HG03175 (cell line): ENCODE measurements around the gene KCNQ5.

ENCODE experiments used
- ATAC-seq: cut with Tn5 transposase; IDR thresholded peaks from one replicate; pipeline ENCODE4 v1.9.1; 2021; ENCODE audit warnings: mild to moderate bottlenecking, moderate library complexity; ENCODE audit not compliant: unreplicated experiment

The KCNQ5 gene

DNA sequence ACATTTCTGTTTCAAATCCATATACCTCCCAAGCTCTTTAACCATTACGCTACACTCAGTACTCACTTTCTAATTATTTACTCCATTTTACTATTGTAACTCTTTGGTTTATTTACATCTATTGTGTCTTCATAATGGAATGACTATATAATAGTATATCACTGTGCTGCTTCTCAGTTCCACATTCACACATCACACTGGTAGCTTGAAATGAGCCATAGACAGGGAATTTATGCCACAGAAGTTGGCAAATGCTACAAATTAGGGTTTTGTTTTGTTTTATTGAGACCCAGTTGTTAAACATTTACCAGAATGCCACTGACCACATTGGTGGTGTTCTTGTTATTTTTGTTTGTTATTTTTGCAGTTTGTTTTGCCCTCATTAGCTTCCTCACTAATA is 213.9 kb downstream of the KCNQ5 start:
- no peak for ATAC-seq

DNA sequence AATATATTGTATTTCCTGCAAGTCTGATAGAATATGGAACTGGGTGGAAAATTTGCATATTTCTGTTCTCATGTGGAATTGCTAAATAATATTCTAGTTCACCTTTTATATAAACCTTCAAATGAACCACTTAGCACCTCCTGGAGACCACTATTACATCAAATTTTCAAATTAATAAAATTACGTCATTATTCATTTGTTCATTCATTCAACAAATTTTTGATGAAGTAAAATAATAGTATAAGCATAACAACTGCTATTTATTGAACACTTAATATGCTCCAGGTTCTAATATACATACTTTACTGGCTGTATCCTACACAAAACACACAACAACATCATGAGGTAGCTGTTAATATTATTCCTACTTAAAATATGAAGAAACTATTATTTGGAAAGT is 215.1 kb downstream of the KCNQ5 start:
- no peak for ATAC-seq

- ATAC-seq, result no peak
These were observed 219.3 kb downstream of the KCNQ5 start for GRCh38 chr6:72841195-72841594.

GRCh38 chr6:72842140-72842539 is 220.3 kb downstream of the KCNQ5 start:
- ATAC-seq, result no peak

DNA sequence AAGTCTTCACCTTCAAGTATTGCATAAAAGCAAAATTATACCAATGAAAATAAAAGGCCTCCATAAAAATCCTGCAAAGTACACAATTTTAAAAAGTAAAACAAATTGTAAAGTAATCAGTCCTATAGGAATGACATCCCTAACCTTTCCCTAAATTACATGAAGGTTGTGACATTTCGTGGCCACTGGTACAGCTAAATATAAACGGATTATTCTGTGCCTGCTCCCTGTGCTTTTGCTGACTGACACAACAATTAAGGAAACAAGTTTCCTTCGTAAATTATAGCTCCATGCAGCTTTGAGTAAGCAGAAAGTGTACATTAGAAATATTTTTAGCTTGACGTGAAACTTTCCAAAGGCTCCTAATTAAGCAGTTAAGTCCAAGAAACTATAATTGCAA is 222.8 kb downstream of the KCNQ5 start:
- no peak for ATAC-seq

DNA sequence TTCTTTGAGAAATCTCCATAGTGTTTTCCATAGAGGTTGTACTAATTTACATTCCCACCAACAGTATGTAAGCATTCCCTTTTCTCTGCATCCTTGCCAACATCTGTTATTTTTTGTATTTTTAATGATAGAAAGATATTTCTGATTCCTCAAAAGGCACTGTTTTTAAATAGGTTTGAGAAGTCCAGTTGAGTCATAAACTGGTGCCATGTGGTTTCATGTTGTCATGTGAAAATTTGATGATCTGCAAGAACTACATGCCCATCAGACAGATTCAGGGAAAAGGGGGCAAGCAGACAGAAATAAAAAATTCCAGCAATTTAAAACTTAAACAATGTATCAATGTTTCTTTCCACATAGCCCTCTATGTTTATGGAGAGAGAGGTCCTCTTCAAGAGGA is 227.5 kb downstream of the KCNQ5 start:
- no peak for ATAC-seq

- no peak for ATAC-seq
These were observed 228.2 kb downstream of the KCNQ5 start for GRCh38 chr6:72850040-72850439.

DNA sequence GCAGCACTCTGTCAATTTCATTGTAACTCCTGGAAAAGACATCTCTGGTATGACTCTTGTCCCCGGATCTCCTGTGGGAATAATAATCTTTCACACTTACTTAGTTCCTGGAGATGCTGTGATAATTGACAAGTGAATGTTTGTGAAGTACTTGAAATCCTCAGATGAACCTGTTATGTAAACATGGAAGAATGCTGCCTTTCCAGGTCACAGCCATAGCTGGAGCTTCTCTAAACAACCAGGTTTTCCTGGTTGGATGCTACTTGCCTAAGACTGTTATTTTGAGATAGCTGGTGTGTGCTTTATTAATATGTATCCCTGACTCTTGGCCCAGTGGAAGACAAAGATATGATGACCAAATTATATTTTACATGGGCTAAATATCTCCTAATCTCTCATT is 228.6 kb downstream of the KCNQ5 start:
- no peak for ATAC-seq

- ATAC-seq, result no peak
These were observed 233.6 kb downstream of the KCNQ5 start for GRCh38 chr6:72855471-72855870.

GRCh38 chr6:72856801-72857200 is 234.9 kb downstream of the KCNQ5 start:
- ATAC-seq, result no peak

GRCh38 chr6:72857791-72858585 is 236.1 kb downstream of the KCNQ5 start:
- no peak for ATAC-seq

GRCh38 chr6:72861059-72861458 is 239.2 kb downstream of the KCNQ5 start:
- ATAC-seq, result no peak

GRCh38 chr6:72861935-72862432 is 240.1 kb downstream of the KCNQ5 start:
- ATAC-seq, result no peak

DNA sequence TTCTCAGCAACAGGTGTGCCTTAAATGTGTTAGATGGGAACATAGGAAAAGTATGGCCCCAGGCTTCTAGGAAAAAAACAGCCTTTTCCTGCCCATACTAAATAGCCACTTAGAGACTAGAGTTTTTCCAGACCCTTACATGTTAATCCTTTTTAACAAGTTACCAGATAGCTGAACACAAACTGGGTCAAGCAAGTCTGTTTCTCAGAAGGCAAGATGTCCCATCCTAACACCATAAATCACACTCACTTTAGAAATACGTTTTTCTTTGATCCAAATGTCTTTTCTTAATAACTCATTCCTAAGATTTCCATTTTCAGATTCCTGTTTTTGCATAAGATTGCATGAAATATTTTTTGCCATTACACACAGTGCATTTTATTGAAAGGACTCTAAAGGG is 241.3 kb downstream of the KCNQ5 start:
- ATAC-seq, result no peak

GRCh38 chr6:72864236-72864635 is 242.4 kb downstream of the KCNQ5 start:
- ATAC-seq, result no peak

DNA sequence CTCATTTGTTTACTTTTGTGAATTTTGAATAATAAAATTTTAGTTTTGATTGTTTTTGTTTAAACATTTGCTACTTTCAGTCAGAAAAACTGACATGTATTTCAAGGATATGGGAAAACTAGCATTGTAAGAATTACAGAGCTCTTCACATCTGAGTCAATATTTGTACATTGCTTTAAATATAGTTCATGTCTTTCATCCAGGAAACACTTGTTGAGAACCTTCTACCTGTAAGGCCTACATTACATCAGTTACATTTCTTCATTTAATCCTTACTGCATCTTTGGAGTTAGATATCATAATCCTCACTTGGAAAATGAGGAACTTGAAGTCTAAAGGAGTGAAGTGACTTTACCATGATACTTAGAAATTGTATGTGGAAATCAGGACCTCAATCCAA is 242.9 kb downstream of the KCNQ5 start:
- ATAC-seq, result no peak

DNA sequence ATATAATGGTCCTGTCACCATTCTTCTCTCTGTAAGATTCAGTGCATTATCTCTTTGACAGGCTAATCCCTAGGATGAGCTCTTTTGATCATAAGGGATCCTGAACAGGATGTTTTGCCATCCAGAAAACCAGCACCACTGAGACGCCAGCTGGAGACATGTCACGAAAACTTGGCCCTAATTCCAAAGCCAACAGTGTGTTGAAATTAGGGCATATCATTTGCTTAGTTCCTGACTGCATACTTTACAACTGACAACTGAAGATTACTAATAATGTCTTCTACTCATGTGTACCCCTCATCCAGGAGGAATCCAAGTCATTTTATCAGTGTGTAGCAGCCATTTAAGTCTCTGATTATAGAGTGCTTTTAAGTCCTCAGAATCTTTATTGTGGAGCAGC is 243.6 kb downstream of the KCNQ5 start:
- no peak for ATAC-seq

- ATAC-seq, result no peak
These were observed 247.8 kb downstream of the KCNQ5 start for GRCh38 chr6:72869621-72870020.

DNA sequence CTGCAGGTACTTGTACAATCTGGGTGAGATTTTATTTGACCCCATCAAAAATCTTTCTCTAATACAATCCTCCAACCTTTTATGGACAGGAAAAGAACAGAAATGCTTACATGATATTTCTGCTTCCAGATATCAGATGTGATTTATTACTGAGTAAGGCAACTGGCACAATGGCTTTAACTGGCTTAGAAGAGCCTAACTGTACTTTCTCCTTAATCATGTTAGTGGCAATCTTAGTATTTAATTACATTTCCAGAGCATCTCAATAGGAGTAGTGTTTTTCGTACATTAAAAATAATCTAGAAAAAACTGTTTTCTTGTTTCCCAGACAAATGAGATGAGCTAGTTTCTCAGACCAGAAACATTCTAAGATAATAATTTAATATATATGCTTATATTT is 251.6 kb downstream of the KCNQ5 start:
- no peak for ATAC-seq

- no peak for ATAC-seq
These were observed 254.4 kb downstream of the KCNQ5 start for GRCh38 chr6:72876256-72876655.

DNA sequence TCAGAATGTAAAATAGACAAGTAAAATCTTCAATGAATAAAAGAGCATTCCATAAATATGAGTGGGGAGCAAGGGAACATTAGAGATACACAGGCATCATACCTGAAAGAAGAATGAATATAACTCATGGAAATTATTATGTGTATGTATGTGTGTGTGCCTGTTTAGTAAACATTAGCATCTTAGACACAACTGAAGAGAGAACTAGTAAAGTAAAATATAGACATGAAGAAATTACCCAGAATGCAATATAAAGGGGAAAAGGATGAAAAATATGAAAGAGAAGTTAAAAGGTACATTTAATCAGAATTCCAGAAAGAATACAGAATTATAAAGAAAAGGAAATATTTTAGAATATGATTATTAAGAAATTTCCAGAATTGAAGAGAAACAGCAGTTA is 264.3 kb downstream of the KCNQ5 start:
- ATAC-seq, result no peak

- ATAC-seq, result no peak
These were observed 268.4 kb downstream of the KCNQ5 start for GRCh38 chr6:72890233-72890632.

DNA sequence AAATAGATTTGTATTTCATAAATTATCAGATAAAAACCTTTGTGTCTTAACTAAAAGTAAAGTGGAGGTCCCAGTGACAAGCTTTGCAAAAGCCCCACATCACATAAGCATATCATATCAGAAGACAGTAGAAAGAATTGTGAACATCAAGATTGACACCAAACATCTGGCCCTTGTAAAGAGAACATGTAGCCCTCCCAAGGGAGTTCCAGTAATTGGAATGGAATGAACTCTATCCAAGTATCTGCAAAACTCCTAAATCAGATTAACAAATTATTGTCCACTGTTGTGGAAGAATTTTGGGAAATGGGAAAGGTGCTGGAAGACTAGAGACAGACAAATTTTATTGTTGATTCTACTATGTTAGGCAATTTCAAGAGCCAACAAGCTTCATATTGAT is 268.8 kb downstream of the KCNQ5 start:
- ATAC-seq, result no peak
